ENCODE measurements around the gene JPH3.

JPH3 gene

GRCh38 chr16:87687998-87688529, 85.8 kb downstream of the JPH3 start:
- TF ChIP-seq CTCF (IDR thresholded peaks at IDR 0.05): no peak

GRCh38 chr16:87688876-87689815, 86.8 kb downstream of the JPH3 start:
- no peak for TF ChIP-seq CTCF (IDR thresholded peaks at IDR 0.05)

DNA sequence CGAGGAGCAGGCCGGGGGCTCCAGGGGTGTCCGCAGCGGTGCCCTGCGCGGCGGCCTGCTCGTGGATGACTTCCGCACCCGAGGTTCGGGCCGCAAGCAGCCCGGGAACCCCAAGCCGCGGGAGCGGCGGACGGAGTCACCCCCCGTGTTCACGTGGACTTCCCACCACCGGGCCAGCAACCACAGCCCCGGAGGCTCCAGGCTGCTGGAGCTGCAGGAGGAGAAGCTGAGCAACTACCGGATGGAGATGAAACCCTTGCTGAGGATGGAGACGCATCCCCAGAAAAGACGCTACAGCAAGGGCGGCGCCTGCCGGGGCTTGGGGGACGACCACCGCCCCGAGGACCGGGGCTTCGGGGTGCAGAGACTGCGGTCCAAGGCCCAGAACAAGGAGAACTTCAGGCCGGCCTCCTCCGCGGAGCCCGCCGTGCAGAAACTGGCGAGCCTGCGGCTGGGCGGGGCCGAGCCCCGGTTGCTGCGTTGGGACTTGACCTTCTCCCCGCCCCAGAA, 87.7 kb downstream of the JPH3 start:
- TF ChIP-seq CTCF (IDR thresholded peaks at IDR 0.05): no peak

- TF ChIP-seq CTCF (IDR thresholded peaks at IDR 0.05): no peak
These were observed 88.8 kb downstream of the JPH3 start for GRCh38 chr16:87690911-87691685.

GRCh38 chr16:87691686-87692079, 89.4 kb downstream of the JPH3 start:
- no peak for TF ChIP-seq CTCF (IDR thresholded peaks at IDR 0.05)

DNA sequence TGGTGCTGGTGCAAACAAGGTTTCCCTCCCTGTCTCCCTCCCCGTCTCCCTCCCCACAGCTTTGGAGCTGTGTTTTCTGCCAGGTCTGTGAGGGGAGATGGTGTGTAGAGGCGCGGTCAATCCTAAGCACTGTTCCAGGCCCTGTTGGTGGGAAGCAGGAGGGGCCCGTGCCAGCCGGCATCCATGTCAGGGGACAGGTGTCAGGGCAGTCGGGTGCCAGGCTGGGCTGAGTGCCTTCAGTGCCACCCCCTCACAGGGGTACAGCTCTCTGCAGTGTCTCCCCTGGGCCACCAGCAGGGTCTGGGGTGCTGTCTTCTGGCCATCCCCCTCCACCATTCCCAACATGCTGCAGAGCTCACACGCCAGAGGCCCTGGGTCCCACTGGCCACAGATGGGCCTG, 89.9 kb downstream of the JPH3 start:
- no peak for TF ChIP-seq CTCF (IDR thresholded peaks at IDR 0.05)

- no peak for TF ChIP-seq CTCF (IDR thresholded peaks at IDR 0.05)
These were observed 90.4 kb downstream of the JPH3 start for GRCh38 chr16:87692756-87693155.
